Stimulated activated naive CD4-positive, alpha-beta T cell treated with Interleukin-2 at 50 U/mL for 16 hours (primary cell): ENCODE measurements around the gene ADAMTS16.
"Not testable (repeated sequence)": the region's sequence is repeated elsewhere in the genome, so short reads cannot be mapped to it uniquely, and the experiment has no call there.

Source experiments
- DNase-seq: peaks from one replicate; lab custom pipeline; 2025; lab: John Stamatoyannopoulos, UW

The ADAMTS16 gene, protein sequence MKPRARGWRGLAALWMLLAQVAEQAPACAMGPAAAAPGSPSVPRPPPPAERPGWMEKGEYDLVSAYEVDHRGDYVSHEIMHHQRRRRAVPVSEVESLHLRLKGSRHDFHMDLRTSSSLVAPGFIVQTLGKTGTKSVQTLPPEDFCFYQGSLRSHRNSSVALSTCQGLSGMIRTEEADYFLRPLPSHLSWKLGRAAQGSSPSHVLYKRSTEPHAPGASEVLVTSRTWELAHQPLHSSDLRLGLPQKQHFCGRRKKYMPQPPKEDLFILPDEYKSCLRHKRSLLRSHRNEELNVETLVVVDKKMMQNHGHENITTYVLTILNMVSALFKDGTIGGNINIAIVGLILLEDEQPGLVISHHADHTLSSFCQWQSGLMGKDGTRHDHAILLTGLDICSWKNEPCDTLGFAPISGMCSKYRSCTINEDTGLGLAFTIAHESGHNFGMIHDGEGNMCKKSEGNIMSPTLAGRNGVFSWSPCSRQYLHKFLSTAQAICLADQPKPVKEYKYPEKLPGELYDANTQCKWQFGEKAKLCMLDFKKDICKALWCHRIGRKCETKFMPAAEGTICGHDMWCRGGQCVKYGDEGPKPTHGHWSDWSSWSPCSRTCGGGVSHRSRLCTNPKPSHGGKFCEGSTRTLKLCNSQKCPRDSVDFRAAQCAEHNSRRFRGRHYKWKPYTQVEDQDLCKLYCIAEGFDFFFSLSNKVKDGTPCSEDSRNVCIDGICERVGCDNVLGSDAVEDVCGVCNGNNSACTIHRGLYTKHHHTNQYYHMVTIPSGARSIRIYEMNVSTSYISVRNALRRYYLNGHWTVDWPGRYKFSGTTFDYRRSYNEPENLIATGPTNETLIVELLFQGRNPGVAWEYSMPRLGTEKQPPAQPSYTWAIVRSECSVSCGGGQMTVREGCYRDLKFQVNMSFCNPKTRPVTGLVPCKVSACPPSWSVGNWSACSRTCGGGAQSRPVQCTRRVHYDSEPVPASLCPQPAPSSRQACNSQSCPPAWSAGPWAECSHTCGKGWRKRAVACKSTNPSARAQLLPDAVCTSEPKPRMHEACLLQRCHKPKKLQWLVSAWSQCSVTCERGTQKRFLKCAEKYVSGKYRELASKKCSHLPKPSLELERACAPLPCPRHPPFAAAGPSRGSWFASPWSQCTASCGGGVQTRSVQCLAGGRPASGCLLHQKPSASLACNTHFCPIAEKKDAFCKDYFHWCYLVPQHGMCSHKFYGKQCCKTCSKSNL

GRCh38 chr5:5139777-5140478 is at the start of gene ADAMTS16:
Gene ADAMTS16, plus strand, starts transcription at chr5:5140330. Its CDS starts 138 bp downstream, at chr5:5140468.
- no peak for DNase-seq

- no peak for DNase-seq
These were observed 48.0 kb upstream of the ADAMTS16 start for GRCh38 chr5:5092149-5092548.

DNA sequence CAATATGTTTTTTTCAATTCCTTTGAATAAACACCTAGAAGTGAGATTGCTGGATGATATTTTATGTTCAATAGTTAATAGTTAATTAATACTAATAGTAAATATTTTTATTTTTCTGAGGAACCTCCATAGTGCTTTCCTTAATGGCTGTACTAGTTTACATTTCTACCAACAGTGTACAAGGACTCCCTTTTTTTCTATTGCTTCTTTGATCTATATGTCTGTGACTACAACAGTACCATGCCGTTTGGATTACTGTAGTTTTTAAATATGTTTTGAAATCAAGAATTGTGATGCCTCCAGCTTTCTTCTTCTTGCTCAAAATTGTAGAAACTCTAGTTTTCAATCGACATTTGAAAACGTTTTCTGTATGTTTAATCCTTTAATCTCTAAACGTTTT is 39.5 kb upstream of the ADAMTS16 start:
- DNase-seq, result no peak

DNA sequence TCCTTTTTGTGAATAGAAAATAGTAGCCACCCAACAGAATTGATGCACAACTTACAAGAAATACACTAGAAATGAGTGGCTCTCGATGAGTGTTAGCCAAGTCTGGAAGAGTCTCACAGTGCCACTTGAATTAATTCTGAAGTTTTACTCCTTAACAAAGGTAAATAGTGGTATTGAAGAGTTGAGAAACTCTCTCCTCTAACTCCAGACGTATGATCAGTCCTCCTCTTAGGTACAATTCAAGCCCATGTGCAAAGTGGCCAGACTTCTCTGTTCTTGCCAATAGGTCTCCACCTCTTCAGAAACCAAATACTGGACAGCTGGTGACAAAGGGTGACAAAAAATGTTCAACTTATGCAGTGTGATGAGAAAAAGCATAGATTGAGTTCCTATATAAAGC is 38.5 kb upstream of the ADAMTS16 start:
- DNase-seq, result no peak

GRCh38 chr5:5103245-5103644 is 36.9 kb upstream of the ADAMTS16 start:
- DNase-seq, result no peak

GRCh38 chr5:5104550-5104949 is 35.6 kb upstream of the ADAMTS16 start:
- DNase-seq, result no peak

- no peak for DNase-seq
These were observed 34.6 kb upstream of the ADAMTS16 start for GRCh38 chr5:5105531-5105930.

DNA sequence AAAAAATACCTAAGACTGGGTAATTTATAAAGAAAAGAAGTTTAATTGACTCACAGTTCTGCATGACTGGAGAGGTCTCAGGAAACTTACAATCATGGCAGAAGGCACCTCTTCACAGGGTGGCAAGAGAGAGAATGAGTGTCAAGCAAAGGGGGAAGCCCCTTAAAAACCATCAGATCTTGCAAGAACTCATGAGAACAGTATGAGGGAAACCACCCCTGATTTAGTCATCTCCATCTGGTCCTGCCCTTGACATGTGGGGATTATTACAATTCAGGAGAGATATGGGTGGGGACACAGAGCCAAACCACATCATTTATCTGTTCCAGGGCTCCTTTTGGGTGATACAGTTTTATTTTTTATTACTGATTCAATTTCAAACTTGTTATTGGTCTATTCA is 23.2 kb upstream of the ADAMTS16 start:
- DNase-seq, result no peak

- no peak for DNase-seq
These were observed 17.4 kb upstream of the ADAMTS16 start for GRCh38 chr5:5122776-5123175.

DNA sequence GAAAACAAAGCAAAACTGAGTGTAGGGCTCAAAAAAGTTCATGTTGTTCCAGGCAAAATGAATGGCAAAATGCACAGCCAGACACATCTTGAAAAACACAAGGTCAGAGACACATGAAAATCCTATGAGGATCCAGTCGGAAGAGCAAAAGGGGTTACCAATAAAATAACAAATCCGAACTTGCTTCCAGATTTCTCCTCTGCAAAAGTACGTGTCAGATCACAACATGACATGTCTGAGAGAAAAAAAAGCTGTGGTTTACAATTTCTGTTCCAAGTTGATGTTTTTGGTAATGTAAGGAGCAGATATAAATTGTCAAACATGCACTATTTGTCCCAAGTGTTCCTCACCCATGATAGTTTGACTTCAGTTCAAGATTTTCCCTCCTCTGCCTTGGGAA is 15.9 kb upstream of the ADAMTS16 start:
- no peak for DNase-seq

DNA sequence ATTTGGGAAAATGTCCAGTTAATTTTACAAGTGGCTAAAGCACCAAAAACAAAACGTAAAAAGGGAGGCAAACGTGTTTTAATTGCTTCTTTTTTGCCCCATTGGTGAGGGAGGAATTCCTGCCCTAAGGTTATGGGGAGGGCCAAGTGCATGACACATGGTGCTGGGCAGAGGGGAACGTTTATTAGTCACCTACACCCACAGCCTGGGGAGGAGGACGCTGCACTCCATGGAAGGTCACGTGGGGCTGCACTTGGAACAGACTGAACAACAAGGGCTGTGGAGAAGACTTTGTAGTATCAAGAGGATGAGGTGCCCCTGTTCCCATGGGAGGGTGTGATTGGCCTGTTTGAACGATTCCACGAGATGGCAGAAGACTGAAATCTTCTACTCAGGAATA is 13.7 kb upstream of the ADAMTS16 start:
- no peak for DNase-seq

DNA sequence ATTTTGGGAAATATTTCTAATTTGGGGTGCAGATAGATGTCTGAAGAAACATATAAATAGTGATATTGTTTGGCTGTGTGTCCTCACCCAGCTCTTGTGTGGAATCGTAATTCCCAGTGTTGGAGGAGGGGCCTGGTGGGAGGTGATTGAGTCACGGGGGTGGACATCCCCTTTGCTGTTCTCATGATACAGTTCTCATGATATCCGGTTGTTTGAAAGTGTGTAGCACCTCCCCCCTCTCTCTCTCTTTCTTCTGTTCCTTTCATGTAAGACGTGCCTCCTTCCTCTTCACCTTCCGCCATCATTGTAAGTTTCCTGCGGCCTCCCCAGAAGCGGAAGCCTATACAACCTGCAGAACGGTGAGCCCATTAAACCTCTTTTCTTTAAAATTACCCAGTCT is 11.4 kb upstream of the ADAMTS16 start:
- no peak for DNase-seq

DNA sequence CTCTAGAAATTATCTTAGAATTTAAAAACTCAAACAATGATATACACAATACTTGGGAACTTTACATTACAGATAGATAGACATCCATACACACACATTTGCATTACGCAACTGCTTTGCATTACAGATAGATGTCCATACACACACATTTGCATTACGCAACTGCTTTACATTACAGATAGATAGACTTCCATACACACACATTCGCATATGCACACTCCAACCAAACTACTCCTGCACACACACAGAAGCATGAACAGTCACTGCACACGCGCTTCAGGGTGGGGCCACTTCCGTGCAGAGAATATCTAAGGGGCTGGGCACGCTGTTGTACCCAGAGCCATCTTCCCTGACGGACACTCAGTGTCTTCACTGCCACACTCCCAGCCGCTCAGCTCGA is 7.9 kb upstream of the ADAMTS16 start:
- DNase-seq, result no peak

- DNase-seq, result no peak
These were observed 7.3 kb upstream of the ADAMTS16 start for GRCh38 chr5:5132693-5133295.

DNA sequence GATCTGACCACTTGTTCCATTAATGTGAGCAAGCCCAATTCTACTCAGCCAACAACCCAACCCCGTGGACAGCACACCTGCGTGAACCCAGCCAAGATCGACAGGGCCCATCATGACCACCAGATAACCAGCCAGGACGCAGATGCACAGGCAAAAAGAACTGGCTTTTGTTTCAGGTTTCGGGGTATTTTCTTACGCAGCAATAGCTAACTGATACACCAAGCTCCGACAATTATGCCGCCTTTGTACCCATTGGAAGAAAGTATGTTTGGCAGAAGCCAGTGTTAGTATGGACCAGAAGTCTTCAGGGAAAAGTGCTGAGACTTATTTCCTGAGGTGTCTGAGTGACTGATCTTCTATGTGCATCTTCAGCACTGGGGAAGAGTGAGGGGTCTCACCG is 6.0 kb upstream of the ADAMTS16 start:
- DNase-seq, result no peak

GRCh38 chr5:5135957-5136676 is 4.0 kb upstream of the ADAMTS16 start:
- no peak for DNase-seq

DNA sequence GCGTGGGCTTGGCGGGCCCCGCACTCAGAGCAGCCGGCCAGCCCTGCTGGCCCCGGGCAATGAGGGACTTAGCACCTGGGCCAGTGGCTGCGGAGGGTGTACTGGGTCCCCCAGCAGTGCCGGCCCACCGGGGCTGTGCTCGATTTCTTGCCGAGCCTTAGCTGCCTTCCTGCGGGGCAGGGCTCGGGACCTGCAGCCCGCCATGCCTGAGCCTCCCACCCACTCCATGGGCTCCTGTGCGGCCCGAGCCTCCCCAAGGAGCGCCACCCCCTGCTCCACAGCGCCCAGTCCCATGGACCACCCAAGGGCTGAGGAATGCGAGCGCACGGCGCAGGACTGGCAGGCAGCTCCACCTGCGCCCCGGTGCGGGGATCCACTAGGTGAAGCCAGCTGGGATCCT is 2.3 kb upstream of the ADAMTS16 start:
- not testable (repeated sequence) for DNase-seq

- no peak for DNase-seq
These were observed 774 bp upstream of the ADAMTS16 start for GRCh38 chr5:5139336-5139776.

DNA sequence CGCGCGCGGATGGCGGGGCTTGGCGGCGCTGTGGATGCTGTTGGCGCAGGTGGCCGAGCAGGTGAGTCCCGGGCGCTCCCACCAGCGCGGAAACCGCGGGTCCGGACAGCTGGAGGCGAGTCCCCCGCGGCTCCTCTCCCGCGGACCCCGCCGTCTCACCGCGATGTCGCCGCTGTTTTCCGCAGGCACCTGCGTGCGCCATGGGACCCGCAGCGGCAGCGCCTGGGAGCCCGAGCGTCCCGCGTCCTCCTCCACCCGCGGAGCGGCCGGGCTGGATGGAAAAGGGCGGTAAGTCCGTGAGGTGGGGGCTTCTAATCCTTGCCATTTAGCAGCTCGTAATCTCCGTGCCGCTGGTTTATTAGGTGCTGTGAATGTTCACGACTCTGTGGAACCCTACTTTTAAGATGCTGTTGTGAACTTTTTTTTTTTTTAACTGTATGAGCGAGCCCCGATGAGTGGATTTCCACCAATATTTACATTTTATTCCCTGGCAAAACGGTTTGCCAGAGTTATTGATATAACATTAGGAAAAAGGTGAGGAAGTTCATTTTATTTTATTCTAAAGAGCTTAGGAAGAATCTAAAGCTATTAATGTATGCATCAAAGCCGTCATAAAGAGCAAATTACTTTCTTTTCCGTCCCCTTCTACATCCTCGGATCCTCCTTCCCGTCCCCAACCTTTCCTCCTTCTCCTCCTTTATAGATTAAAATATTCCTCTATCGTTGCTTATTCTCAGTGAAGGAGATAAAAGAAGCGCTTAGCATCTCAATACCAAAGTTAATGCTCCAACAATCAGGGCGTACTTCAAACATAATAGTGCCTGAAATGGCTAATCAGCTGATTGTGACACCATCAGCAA is 579 bp downstream of the ADAMTS16 start:
- no peak for DNase-seq

DNA sequence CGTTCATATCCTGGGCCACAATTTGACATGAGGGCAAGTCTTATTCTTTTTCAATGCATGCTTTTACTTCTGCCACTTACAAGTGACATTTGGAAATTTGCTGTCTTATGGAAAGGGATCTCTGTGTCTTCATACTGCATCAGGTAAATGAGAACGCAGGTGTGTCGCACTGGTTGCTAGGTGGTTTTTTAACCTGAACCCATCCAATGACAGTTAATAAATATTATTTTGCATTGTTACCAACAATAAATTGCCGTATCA is 1.1 kb downstream of the ADAMTS16 start:
- no peak for DNase-seq
